ENCODE data around the gene RALA. TPM values are rescaled to one million over a fixed set of nuclear protein-coding genes. Genes with fewer than 3 reads are reported as not detected.
A peak's percentile ranks its signal among the peaks of the same experiment; 100 is the strongest.

Gene RALA
- total and polyA plus RNA-seq, 2 of the 13 experiments (the other 11 are each of a cell fraction or from before 2014, with no cell fraction given), result 11.8 to 19.5 TPM

DNA sequence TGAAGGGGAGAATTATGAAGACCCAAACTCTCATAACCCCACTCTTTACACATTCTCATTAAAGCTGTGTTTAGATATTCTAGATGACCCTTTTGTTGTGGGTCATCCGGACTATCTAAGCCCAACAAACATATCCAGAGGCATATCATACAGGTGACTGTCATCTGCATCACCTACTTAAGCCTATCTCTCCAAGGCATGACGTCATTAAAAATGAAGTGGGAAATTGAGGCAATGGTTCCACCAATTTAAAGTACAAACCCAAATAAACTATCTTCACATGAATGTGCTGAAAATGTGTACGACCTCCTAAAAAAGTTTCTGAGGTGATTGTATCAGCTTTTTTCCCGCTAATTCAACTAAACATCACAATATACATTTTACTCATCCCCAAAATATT lies 4.5 kb upstream of the RALA start (continued):
- no peak for TF ChIP-seq TRIM24 (CRISPR knock-in tag; IDR thresholded peaks at IDR 0.05)
- no peak for TF ChIP-seq ZIK1 (CRISPR knock-in tag; IDR thresholded peaks at IDR 0.05; ENCODE audit: borderline replicate concordance, low read depth)
- no peak for TF ChIP-seq MAFK (conservative IDR thresholded peaks at IDR 0.05 in 1 of 2, IDR thresholded peaks at IDR 0.05 in 1 of 2; ENCODE audit: low read length in 2 of 2)
- TF ChIP-seq CREB1 (IDR thresholded peaks at IDR 0.05), result peak; percentile 52; the same call in 1 of the 2 replicates
- TF ChIP-seq CREB1 (CRISPR knock-in tag; IDR thresholded peaks at IDR 0.05), result no peak
- TF ChIP-seq MAFF (IDR thresholded peaks at IDR 0.05; ENCODE audit: low read depth, low read length), result no peak
- TF ChIP-seq ZNF768 (CRISPR knock-in tag; IDR thresholded peaks at IDR 0.05), result no peak
- TF ChIP-seq, protein P1, sequence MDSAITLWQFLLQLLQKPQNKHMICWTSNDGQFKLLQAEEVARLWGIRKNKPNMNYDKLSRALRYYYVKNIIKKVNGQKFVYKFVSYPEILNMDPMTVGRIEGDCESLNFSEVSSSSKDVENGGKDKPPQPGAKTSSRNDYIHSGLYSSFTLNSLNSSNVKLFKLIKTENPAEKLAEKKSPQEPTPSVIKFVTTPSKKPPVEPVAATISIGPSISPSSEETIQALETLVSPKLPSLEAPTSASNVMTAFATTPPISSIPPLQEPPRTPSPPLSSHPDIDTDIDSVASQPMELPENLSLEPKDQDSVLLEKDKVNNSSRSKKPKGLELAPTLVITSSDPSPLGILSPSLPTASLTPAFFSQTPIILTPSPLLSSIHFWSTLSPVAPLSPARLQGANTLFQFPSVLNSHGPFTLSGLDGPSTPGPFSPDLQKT (CRISPR knock-in tag; IDR thresholded peaks at IDR 0.05; ENCODE audit: borderline replicate concordance), result no peak

DNA sequence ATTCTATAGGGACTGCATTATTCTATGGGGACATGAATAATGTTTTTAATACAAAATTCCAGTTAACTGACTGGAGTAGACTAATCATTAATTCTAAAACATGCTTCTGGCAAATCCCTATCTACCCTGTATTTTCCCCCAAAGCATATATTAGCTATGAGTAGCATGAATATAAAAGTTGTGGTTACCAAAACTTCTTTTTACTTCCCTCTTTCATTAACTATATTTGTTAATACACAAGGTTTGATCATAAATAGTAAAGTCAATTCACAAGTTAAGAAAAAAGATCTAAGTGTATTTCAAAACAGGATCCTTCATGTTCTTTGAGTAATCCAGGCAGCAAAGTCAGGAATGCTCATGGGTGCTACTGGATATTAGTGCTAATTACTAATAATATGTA lies 2.9 kb upstream of the RALA start:
- no TSS peak for BruUV-seq (replicated peaks)
- Histone ChIP-seq H3K9ac (ENCODE audit: insufficient read depth, low read depth, low read length) (no peak overlapping the region), H3K4me3 (replicated peaks in 1 of 3; ENCODE audit: insufficient read depth in 1 of 3, low read depth in 2 of 3, low read length in 3 of 3) (no peak overlapping the region), H3K9me3 (ENCODE audit: low read length) (no peaks in the 10 kb centered on the region), H3K36me3 (replicated peaks in 1 of 2; ENCODE audit: control insufficient read depth in 1 of 2, insufficient read depth in 2 of 2, low read length in 2 of 2) (no peaks in the 10 kb centered on the region), H3K4me2 (ENCODE audit: low read depth, low read length) (no peak overlapping the region), H3K4me1 (ENCODE audit: insufficient read depth, low read length) (peaks cover 22% of the 10 kb centered on the region), H4K20me1 (ENCODE audit: insufficient read depth, low read length) (peaks cover 6% of the 10 kb centered on the region; the same call in 1 of the 2 replicates), H3K27ac (ENCODE audit: extremely low read length, insufficient read depth, low read length) (no peak overlapping the region), H2AFZ (ENCODE audit: low read length) (no peak overlapping the region), H3K27me3 (ENCODE audit: control insufficient read depth in 1 of 2, insufficient read depth in 2 of 2, low read length in 2 of 2) (no peaks in the 10 kb centered on the region), H3K79me2 (ENCODE audit: insufficient read depth, low read length) (peaks cover 18% of the 10 kb centered on the region)
- ChIA-PET CTCF (ENCODE audit: low intra/inter-chr PET ratio, low total read pairs) (no interaction called here), POLR2A (interaction anchor here (1.4 kb wide), 1 partner anchor 14 kb away, joined by 3 read pairs; no protein-coding TSS in a partner anchor)
- FAIRE-seq (no peak), ATAC-seq (no peak), DNase-seq (ENCODE audit: low spot score) (no peak)
- in situ Hi-C loops (cut with HindIII; ENCODE audit: extremely low pct_ligation_motif_present, low pct_unique_long_range_greater_than_20kb) (no loop called here), intact Hi-C loops (cut with micrococcal nuclease; ENCODE audit: unreplicated experiment) (no loop called here)
- no peak for TF ChIP-seq MIER3 (CRISPR knock-in tag; IDR thresholded peaks at IDR 0.05; ENCODE audit: borderline replicate concordance)
